Nephron (organoid): ENCODE data around the gene ALDH18A1.

Source experiments
- H3K27ac Mint-ChIP-seq, 3 experiments: 2 replicates each; pipeline ENCODE4 v1.8.0; 2020; ENCODE audit warnings: mixed read lengths in 3 of 3, mild to moderate bottlenecking in 2 of 3, moderate library complexity in 1 of 3
- H3K27me3 Mint-ChIP-seq: 2 replicates; pipeline ENCODE4 v1.8.0; 2021; ENCODE audit warnings: low read depth, mild to moderate bottlenecking, moderate library complexity, mixed read lengths
- H3K36me3 Mint-ChIP-seq: 2 replicates; pipeline ENCODE4 v1.8.0; 2020; ENCODE audit warnings: low read depth, mixed read lengths
- H3K4me1 Mint-ChIP-seq: 2 replicates; pipeline ENCODE4 v1.8.0; 2020; ENCODE audit warnings: mixed read lengths
- H3K4me3 Mint-ChIP-seq, 3 experiments: 2 replicates each; pipeline ENCODE4 v1.8.0; 2020; ENCODE audit warnings: mild to moderate bottlenecking in 3 of 3, mixed read lengths in 3 of 3, moderate library complexity in 2 of 3
- H3K9me3 Mint-ChIP-seq: 2 replicates; pipeline ENCODE4 v1.8.0; 2020; ENCODE audit warnings: mixed read lengths
- CTCF ChIP-seq, 3 experiments: fragments of 200-600 bp; sonication (generic); IDR thresholded peaks; one replicate each; pipeline ENCODE4 v1.5.0; 2021; ENCODE audit warnings: antibody characterized with exemption in 3 of 3; ENCODE audit not compliant: unreplicated experiment in 3 of 3

Gene ALDH18A1

DNA sequence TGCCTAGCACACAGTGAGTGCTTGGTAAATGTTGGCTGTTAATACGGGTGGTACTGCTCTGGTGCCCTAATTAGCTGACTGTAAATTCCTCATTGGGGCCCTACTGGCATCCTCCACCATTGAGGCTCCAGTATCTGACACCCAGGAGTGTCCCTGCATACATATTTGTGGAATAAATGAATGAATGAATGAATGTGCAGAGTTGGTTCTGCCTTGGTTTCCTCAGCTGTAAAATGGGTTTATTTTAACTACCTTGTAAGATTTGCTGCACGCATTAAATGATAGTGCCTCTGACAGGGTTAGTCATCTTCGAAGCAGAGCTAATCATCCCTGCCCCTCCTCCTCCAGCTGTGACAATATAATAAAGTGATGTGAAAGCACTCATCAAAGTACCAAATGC lies 45.8 kb downstream of the ALDH18A1 start:
- no peak overlapping the region for H3K27ac Mint-ChIP-seq
- no peaks in the 10 kb centered on the region for H3K9me3 Mint-ChIP-seq
- H3K4me3 Mint-ChIP-seq: no peak overlapping the region

GRCh38 chr10:95606922-95607321 lies 49.6 kb downstream of the ALDH18A1 start:
- no peaks in the 10 kb centered on the region for H3K9me3 Mint-ChIP-seq
- no peak overlapping the region for H3K4me3 Mint-ChIP-seq
- H3K36me3 Mint-ChIP-seq: peaks cover 52% of the 10 kb centered on the region
- TF ChIP-seq CTCF (IDR thresholded peaks at IDR 0.05; ENCODE audit: unreplicated experiment in 3 of 3): no peak
- H3K27me3 Mint-ChIP-seq: no peaks in the 10 kb centered on the region
- H3K4me1 Mint-ChIP-seq: peaks cover 21% of the 10 kb centered on the region
- no peak overlapping the region for H3K27ac Mint-ChIP-seq

More for the DNA sequence above, 45.8 kb downstream of the ALDH18A1 start:
- TF ChIP-seq CTCF (IDR thresholded peaks at IDR 0.05; ENCODE audit: unreplicated experiment in 3 of 3): no peak
- Mint-ChIP-seq H3K27me3 (no peaks in the 10 kb centered on the region), H3K36me3 (peaks cover 83% of the 10 kb centered on the region), H3K4me1 (peaks cover under 1% of the 10 kb centered on the region)

GRCh38 chr10:95605163-95605562 lies 51.3 kb downstream of the ALDH18A1 start:
- no peak for TF ChIP-seq CTCF (IDR thresholded peaks at IDR 0.05; ENCODE audit: unreplicated experiment in 3 of 3)
- H3K9me3 Mint-ChIP-seq: no peaks in the 10 kb centered on the region
- no peaks in the 10 kb centered on the region for H3K27me3 Mint-ChIP-seq
- H3K4me1 Mint-ChIP-seq: peaks cover 33% of the 10 kb centered on the region
- peaks cover 39% of the 10 kb centered on the region for H3K36me3 Mint-ChIP-seq
- H3K27ac Mint-ChIP-seq: peak overlapping the region in 2 of 3 experiments; percentile 45 to 54
- no peak overlapping the region for H3K4me3 Mint-ChIP-seq

GRCh38 chr10:95604630-95605029 lies 51.9 kb downstream of the ALDH18A1 start:
- peaks cover 34% of the 10 kb centered on the region for H3K36me3 Mint-ChIP-seq
- TF ChIP-seq CTCF (IDR thresholded peaks at IDR 0.05; ENCODE audit: unreplicated experiment in 3 of 3): no peak
- H3K4me3 Mint-ChIP-seq: no peak overlapping the region
- no peak overlapping the region for H3K27ac Mint-ChIP-seq
- no peaks in the 10 kb centered on the region for H3K9me3 Mint-ChIP-seq
- H3K4me1 Mint-ChIP-seq: peaks cover 38% of the 10 kb centered on the region
- H3K27me3 Mint-ChIP-seq: no peaks in the 10 kb centered on the region

GRCh38 chr10:95602382-95602781 lies 54.1 kb downstream of the ALDH18A1 start:
- Mint-ChIP-seq H3K36me3 (peaks cover 14% of the 10 kb centered on the region), H3K27me3 (no peaks in the 10 kb centered on the region), H3K27ac (no peak overlapping the region), H3K4me1 (peaks cover 38% of the 10 kb centered on the region), H3K4me3 (no peak overlapping the region), H3K9me3 (no peaks in the 10 kb centered on the region)
- no peak for TF ChIP-seq CTCF (IDR thresholded peaks at IDR 0.05; ENCODE audit: unreplicated experiment in 3 of 3)

DNA sequence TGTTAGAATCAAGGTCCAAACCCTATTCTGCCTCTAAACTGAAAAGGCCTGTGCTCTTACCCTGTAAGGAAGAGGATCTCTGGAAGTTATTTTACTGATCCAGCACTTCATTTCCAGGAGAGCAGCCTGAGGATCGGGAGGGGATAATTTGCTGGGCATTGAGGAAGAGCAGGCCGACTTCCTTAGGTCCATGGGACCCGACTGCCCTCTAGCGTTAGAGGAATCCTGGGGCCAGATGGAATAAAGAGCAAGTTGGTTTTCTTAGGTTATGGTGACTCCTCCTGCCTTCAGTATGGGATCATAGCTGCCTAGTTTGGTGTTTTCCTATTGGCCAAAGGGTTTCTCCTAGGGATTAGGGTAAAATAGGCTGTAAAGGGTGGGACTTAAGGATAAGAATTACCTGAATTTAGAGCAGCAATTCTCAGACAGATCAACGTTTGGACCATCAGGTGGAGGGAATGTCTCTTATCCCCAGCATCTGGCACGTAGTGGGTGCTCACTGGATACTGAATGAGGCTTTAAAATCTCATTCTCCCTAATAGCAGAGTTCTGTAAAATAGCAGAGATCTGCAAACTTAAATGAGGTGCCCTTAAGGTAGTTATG lies 55.3 kb downstream of the ALDH18A1 start:
- H3K9me3 Mint-ChIP-seq: peaks cover 7% of the 10 kb centered on the region
- peaks cover 38% of the 10 kb centered on the region for H3K4me1 Mint-ChIP-seq
- H3K27me3 Mint-ChIP-seq: no peaks in the 10 kb centered on the region
- peaks cover 8% of the 10 kb centered on the region for H3K36me3 Mint-ChIP-seq
- no peak overlapping the region for H3K4me3 Mint-ChIP-seq
- H3K27ac Mint-ChIP-seq: peak overlapping the region in 1 of 3 experiments; percentile 8
- TF ChIP-seq CTCF (IDR thresholded peaks at IDR 0.05; ENCODE audit: unreplicated experiment in 3 of 3): peak; percentile 96 to 98 (median 96)
